ENCODE results near the gene GC. TPM values are rescaled to one million over a fixed set of nuclear protein-coding genes. Genes with fewer than 3 reads are reported as not detected.
A peak's percentile ranks its signal among the peaks of the same experiment; 100 is the strongest.

GC gene
- under 1 TPM in 1 of 2 donors, not detected in 1; 0.69 TPM for total RNA-seq
- not detected for polyA plus RNA-seq (2013, experiment 1 of 2)
- not detected for polyA plus RNA-seq (2013, experiment 2 of 2)
- long read RNA-seq, experiment 1: 0 reads
- long read RNA-seq, experiment 2: 0 reads
- long read RNA-seq, experiment 3, partial matches to known transcripts: 0 of 2 reads
- long read RNA-seq, experiment 3, other reads (novel, unspliced or antisense): 2 of 2 reads
- long read RNA-seq, experiment 4: 0 reads

GRCh38 chr4:71783972-71784371 lies at the start of gene GC:
TSS of gene GC (minus strand) at chr4:71784079. CDS start at chr4:71784018, 61 bp downstream.
- Mint-ChIP-seq H3K4me1 (peaks cover 6% of the 10 kb centered on the region), H3K27me3 (ENCODE audit: insufficient read depth) (no peaks in the 10 kb centered on the region), H3K27ac (no peak within 1 kb of the TSS), H3K9me3 (peaks cover 4% of the 10 kb centered on the region), H3K36me3 (ENCODE audit: low read depth) (no peaks in the 10 kb centered on the region), H3K4me3 (no peak within 1 kb of the TSS)
- H3K36me3 ChIP-seq (ENCODE audit: control insufficient read depth, insufficient read depth, low read length): no peaks in the 10 kb centered on the region
- H3K4me3 ChIP-seq (ENCODE audit: low read length): no peak within 1 kb of the TSS
- H3K4me1 ChIP-seq (ENCODE audit: control insufficient read depth, insufficient read depth, low read length): no peaks in the 10 kb centered on the region
- no peaks in the 10 kb centered on the region for H3K9me3 ChIP-seq (ENCODE audit: control insufficient read depth, low read length)
- no peak within 1 kb of the TSS for H3K27ac ChIP-seq (ENCODE audit: low read depth, low read length)
- H3K27me3 ChIP-seq (ENCODE audit: control insufficient read depth, insufficient read depth, low read length, poor library complexity, severe bottlenecking): no peaks in the 10 kb centered on the region
- no peak for DNase-seq
- H3K9ac ChIP-seq (ENCODE audit: extremely low read depth, low read length, poor library complexity, severe bottlenecking): no peak within 1 kb of the TSS
- peak; percentile 62 for TF ChIP-seq CTCF (conservative IDR thresholded peaks at IDR 0.05)

- H3K27ac Mint-ChIP-seq: no peak overlapping the region
- Histone ChIP-seq H3K27me3 (ENCODE audit: control insufficient read depth, insufficient read depth, low read length, poor library complexity, severe bottlenecking) (no peaks in the 10 kb centered on the region), H3K9ac (ENCODE audit: extremely low read depth, low read length, poor library complexity, severe bottlenecking) (no peak overlapping the region), H3K4me1 (ENCODE audit: control insufficient read depth, insufficient read depth, low read length) (no peaks in the 10 kb centered on the region), H3K9me3 (ENCODE audit: control insufficient read depth, low read length) (no peaks in the 10 kb centered on the region), H3K4me3 (ENCODE audit: low read length) (no peak overlapping the region), H3K27ac (ENCODE audit: low read depth, low read length) (no peak overlapping the region), H3K36me3 (ENCODE audit: control insufficient read depth, insufficient read depth, low read length) (no peaks in the 10 kb centered on the region)
- 88 to 96% methylated on average over 5 to 10 of the region's 10 CpGs for WGBS, 2 experiments (ENCODE audit: insufficient coverage in 1 of 2, insufficient read length in 1 of 2)
- H3K27me3 Mint-ChIP-seq (ENCODE audit: insufficient read depth): no peaks in the 10 kb centered on the region
- no peak for TF ChIP-seq CTCF (conservative IDR thresholded peaks at IDR 0.05)
- peaks cover 1% of the 10 kb centered on the region for H3K9me3 Mint-ChIP-seq
- peaks cover 14% of the 10 kb centered on the region for H3K4me1 Mint-ChIP-seq
- no peak overlapping the region for H3K4me3 Mint-ChIP-seq
- H3K36me3 Mint-ChIP-seq (ENCODE audit: low read depth): no peaks in the 10 kb centered on the region
- no peak for DNase-seq
Observed at GRCh38 chr4:71833232-71833900, 49.5 kb upstream of the GC start.

- H3K27ac Mint-ChIP-seq: no peak overlapping the region
- no peak overlapping the region for H3K27ac ChIP-seq (ENCODE audit: low read depth, low read length)
- WGBS, 2 experiments (ENCODE audit: insufficient coverage in 1 of 2, insufficient read length in 1 of 2): 43 to 86% methylated on average over 1 to 3 of the region's 3 CpGs
Observed at GRCh38 chr4:71832049-71832448, 48.2 kb upstream of the GC start.

More at GRCh38 chr4:71832049-71832448, 48.2 kb upstream of the GC start:
- no peak overlapping the region for H3K4me3 ChIP-seq (ENCODE audit: low read length)
- no peak overlapping the region for H3K9ac ChIP-seq (ENCODE audit: extremely low read depth, low read length, poor library complexity, severe bottlenecking)
- no peaks in the 10 kb centered on the region for H3K36me3 ChIP-seq (ENCODE audit: control insufficient read depth, insufficient read depth, low read length)
- TF ChIP-seq CTCF (conservative IDR thresholded peaks at IDR 0.05): no peak
- Mint-ChIP-seq H3K36me3 (ENCODE audit: low read depth) (no peaks in the 10 kb centered on the region), H3K4me3 (no peak overlapping the region), H3K4me1 (peaks cover 22% of the 10 kb centered on the region), H3K27me3 (ENCODE audit: insufficient read depth) (no peaks in the 10 kb centered on the region), H3K9me3 (peaks cover 1% of the 10 kb centered on the region)
- H3K27me3 ChIP-seq (ENCODE audit: control insufficient read depth, insufficient read depth, low read length, poor library complexity, severe bottlenecking): no peaks in the 10 kb centered on the region
- H3K9me3 ChIP-seq (ENCODE audit: control insufficient read depth, low read length): no peaks in the 10 kb centered on the region
- no peak for DNase-seq
- H3K4me1 ChIP-seq (ENCODE audit: control insufficient read depth, insufficient read depth, low read length): no peaks in the 10 kb centered on the region
